HUES64 (cell line): Measurements from ENCODE around the gene FANCE.

Source experiments
- H3K27ac ChIP-seq: 2 replicates; pipeline ENCODE4 v1.7.0; 2013; ENCODE audit warnings: low read depth, low read length, inconsistent platforms
- H3K27me3 ChIP-seq: 2 replicates; pipeline ENCODE4 v1.6.1; 2013; ENCODE audit warnings: mild to moderate bottlenecking, low read length; ENCODE audit not compliant: insufficient read depth
- H3K36me3 ChIP-seq: 2 replicates; pipeline ENCODE4 v1.6.1; 2013; ENCODE audit warnings: mild to moderate bottlenecking, low read length; ENCODE audit not compliant: insufficient read depth
- H3K4me1 ChIP-seq: 2 replicates; pipeline ENCODE4 v1.6.1; 2013; ENCODE audit warnings: mild to moderate bottlenecking, low read length, moderate library complexity; ENCODE audit not compliant: insufficient read depth
- H3K4me3 ChIP-seq: 2 replicates; pipeline ENCODE4 v1.5.1; 2013; ENCODE audit warnings: mild to moderate bottlenecking, low read length, moderate library complexity
- H3K9ac ChIP-seq: 2 replicates; pipeline ENCODE4 v1.6.1; 2013; ENCODE audit warnings: mild to moderate bottlenecking, low read depth, low read length
- H3K9me3 ChIP-seq: 2 replicates; pipeline ENCODE4 v1.6.1; 2013; ENCODE audit warnings: low read depth, low read length; ENCODE audit not compliant: insufficient read depth
- WGBS: fragments of 150-250, 120-280 bp; methylation state at CpG from one replicate; pipeline ENCODE4 v1.1.7; 2013; ENCODE audit warnings: missing lambda C conversion rate; 5-methylcytosine and 5-hydroxymethylcytosine counted together

FANCE gene

DNA sequence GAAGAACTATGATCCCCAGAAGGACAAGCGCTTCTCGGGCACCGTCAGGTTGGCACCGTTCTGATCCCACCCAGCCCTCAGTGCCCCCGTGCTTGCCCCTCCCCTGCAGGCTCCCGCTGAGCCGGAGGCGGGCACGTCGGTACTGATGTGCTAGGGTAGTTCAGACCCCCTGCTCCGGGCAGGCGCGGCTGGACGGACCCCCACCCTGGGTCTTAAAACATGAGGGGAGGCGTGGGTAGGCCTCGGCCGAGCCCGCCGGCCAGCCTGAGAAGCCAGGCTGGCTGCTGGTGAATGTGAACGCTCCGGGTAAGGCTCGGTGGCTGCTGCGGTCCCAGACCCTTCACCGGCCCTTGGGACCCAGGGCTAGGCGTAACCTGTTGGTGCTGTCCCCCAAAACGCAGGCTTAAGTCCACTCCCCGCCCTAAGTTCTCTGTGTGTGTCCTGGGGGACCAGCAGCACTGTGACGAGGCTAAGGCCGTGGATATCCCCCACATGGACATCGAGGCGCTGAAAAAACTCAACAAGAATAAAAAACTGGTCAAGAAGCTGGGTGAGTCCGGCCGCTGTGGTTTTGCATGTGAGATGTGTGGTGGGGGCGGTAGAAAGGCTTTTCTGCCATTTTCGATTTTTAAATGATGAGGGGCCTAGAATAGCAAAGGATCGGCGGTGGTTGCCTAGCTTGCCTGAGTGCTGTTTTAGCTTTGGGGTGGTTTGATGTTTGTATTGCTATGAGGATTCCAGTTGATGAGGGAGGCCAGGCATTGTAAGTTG, 17.0 kb downstream of the FANCE start:
- H3K9me3 ChIP-seq = no peaks in the 10 kb centered on the region
- 1% methylated on average over 37 of the region's 37 CpGs for WGBS
- peak overlapping the region; percentile 85 for H3K4me3 ChIP-seq
- peaks cover 3% of the 10 kb centered on the region; the same call in 1 of the 2 replicates for H3K27me3 ChIP-seq
- peaks cover 4% of the 10 kb centered on the region; the same call in 1 of the 2 replicates for H3K4me1 ChIP-seq
- peaks cover 63% of the 10 kb centered on the region for H3K36me3 ChIP-seq
- H3K9ac ChIP-seq = peak overlapping the region; percentile 99
- H3K27ac ChIP-seq = peak overlapping the region; percentile 93

DNA sequence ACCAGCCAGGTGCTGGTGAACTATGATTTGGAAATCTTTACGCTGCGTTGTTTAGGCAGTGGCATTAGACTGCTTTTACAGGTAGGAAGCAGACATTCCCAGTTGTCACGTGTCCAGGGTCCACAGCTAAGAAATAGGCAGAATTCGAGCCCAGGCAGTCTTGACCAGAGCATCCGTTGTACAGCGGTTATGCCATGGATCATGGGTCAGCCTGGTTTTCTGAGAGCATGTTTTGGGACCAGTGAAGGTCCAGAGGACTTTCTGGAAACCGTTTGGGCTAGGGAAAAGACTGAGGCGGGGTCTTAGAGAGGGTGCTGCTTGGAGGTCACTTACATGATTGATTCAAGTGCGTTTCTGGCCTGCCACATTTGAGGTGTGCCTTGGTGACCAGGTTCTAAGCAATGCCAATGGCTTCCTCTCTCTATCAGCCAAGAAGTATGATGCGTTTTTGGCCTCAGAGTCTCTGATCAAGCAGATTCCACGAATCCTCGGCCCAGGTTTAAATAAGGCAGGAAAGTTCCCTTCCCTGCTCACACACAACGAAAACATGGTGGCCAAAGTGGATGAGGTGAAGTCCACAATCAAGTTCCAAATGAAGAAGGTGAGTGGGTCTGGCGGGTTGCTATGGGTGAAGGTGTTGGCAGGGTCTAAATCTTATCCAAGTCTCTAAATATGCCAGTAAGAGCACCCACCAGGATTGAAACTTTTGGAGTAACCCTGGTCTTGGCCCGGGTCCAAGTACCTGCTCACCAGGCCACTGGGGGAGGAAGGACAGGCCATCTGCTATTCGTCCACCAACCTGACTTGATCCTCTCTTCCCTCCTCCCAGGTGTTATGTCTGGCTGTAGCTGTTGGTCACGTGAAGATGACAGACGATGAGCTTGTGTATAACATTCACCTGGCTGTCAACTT, 17.9 kb downstream of the FANCE start:
- Histone ChIP-seq H3K36me3 (peaks cover 66% of the 10 kb centered on the region), H3K4me3 (peak overlapping the region; percentile 85), H3K4me1 (peaks cover 4% of the 10 kb centered on the region; the same call in 1 of the 2 replicates), H3K9me3 (no peaks in the 10 kb centered on the region), H3K27ac (peak overlapping the region; percentile 93; the same call in 1 of the 2 replicates), H3K9ac (peak overlapping the region; percentile 99), H3K27me3 (peaks cover 3% of the 10 kb centered on the region; the same call in 1 of the 2 replicates)
- WGBS = 34% methylated on average over 17 of the region's 18 CpGs

GRCh38 chr6:35470663-35471120, 18.6 kb downstream of the FANCE start:
- Histone ChIP-seq H3K27ac (peak overlapping the region; percentile 1; the same call in 1 of the 2 replicates), H3K4me1 (peaks cover 4% of the 10 kb centered on the region; the same call in 1 of the 2 replicates), H3K9me3 (no peaks in the 10 kb centered on the region), H3K9ac (peak overlapping the region; percentile 18), H3K4me3 (peak overlapping the region; percentile 85), H3K36me3 (peaks cover 67% of the 10 kb centered on the region), H3K27me3 (peaks cover 3% of the 10 kb centered on the region; the same call in 1 of the 2 replicates)
- WGBS = 84% methylated on average over 3 of the region's 3 CpGs

- peak overlapping the region; percentile 63; the same call in 1 of the 2 replicates for H3K27ac ChIP-seq
- peak overlapping the region; percentile 85; the same call in 1 of the 2 replicates for H3K4me3 ChIP-seq
- H3K4me1 ChIP-seq = peaks cover 4% of the 10 kb centered on the region; the same call in 1 of the 2 replicates
- 82% methylated on average over 8 of the region's 8 CpGs for WGBS
- H3K27me3 ChIP-seq = peaks cover 3% of the 10 kb centered on the region; the same call in 1 of the 2 replicates
- H3K9ac ChIP-seq = peak overlapping the region; percentile 43; the same call in 1 of the 2 replicates
- H3K36me3 ChIP-seq = peaks cover 62% of the 10 kb centered on the region
- no peaks in the 10 kb centered on the region for H3K9me3 ChIP-seq
Observed at GRCh38 chr6:35471836-35472345, 19.8 kb downstream of the FANCE start.

- Histone ChIP-seq H3K9me3 (no peaks in the 10 kb centered on the region), H3K27ac (peak overlapping the region; percentile 62; the same call in 1 of the 2 replicates), H3K9ac (no peak overlapping the region), H3K36me3 (peaks cover 65% of the 10 kb centered on the region), H3K27me3 (no peaks in the 10 kb centered on the region), H3K4me3 (no peak overlapping the region), H3K4me1 (peaks cover 4% of the 10 kb centered on the region; the same call in 1 of the 2 replicates)
- WGBS = 83% methylated on average over 9 of the region's 9 CpGs
Observed at GRCh38 chr6:35473075-35473849, 21.1 kb downstream of the FANCE start.

DNA sequence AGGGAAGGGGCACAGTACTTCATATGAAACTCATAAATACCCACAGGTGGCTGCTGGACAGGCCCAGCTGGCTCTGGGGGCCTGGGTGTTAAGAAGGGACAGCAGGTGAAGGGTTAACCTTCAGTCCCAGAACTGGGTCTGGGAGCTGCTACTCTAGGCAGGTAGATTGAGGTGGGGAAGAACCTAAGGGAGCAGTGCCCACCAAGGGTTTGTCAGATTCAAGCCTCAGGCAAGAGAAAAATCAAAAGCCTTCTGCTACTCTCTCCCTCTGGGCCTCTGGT, 21.7 kb downstream of the FANCE start:
- Histone ChIP-seq H3K36me3 (peaks cover 66% of the 10 kb centered on the region), H3K27ac (peak overlapping the region; percentile 43; the same call in 1 of the 2 replicates), H3K9ac (no peak overlapping the region)

GRCh38 chr6:35474131-35474941, 22.2 kb downstream of the FANCE start:
- Histone ChIP-seq H3K36me3 (peaks cover 63% of the 10 kb centered on the region), H3K4me3 (no peak overlapping the region), H3K4me1 (peaks cover 4% of the 10 kb centered on the region; the same call in 1 of the 2 replicates), H3K27ac (peak overlapping the region; percentile 43; the same call in 1 of the 2 replicates), H3K27me3 (no peaks in the 10 kb centered on the region), H3K9me3 (no peaks in the 10 kb centered on the region), H3K9ac (no peak overlapping the region)
- 84% methylated on average over 10 of the region's 14 CpGs for WGBS

More for the DNA sequence above, 21.7 kb downstream of the FANCE start:
- no peaks in the 10 kb centered on the region for H3K9me3 ChIP-seq
- no peak overlapping the region for H3K4me3 ChIP-seq
- no peaks in the 10 kb centered on the region for H3K27me3 ChIP-seq
- H3K4me1 ChIP-seq = peaks cover 4% of the 10 kb centered on the region; the same call in 1 of the 2 replicates

DNA sequence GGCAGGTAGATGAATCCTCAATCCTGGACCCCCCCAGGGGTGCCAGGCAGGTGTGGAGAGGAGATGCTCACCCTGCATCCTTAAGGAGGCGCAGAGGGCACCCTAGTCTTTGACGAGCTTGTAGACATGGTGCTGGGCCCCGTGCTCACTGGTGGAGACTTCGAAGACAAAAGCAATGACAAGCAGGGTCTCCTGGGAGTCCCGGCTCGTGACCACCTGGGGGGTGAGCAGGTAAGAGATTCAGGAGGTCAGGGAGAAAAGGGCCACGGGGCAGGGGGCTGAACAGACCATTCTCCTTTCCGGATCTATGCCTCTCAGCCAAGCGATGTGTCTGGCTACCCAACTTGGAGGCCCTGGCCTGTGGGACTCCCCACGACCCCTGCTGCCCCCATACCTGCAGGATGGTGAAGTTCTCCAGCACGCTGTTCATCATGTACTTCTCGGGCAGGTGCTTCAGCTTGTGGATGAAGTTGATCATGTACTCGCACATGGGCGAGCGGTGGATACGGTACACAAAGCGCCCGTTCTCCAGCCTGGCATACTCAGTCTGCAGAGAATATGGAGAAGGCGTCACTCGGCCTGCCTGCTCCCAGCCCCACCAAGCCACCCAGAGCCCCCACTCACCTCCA, 22.9 kb downstream of the FANCE start:
- Histone ChIP-seq H3K27me3 (no peaks in the 10 kb centered on the region), H3K4me3 (no peak overlapping the region), H3K27ac (no peak overlapping the region), H3K9ac (no peak overlapping the region), H3K4me1 (peaks cover 4% of the 10 kb centered on the region; the same call in 1 of the 2 replicates), H3K9me3 (no peaks in the 10 kb centered on the region), H3K36me3 (peaks cover 60% of the 10 kb centered on the region)
- WGBS = 92% methylated on average over 20 of the region's 20 CpGs

DNA sequence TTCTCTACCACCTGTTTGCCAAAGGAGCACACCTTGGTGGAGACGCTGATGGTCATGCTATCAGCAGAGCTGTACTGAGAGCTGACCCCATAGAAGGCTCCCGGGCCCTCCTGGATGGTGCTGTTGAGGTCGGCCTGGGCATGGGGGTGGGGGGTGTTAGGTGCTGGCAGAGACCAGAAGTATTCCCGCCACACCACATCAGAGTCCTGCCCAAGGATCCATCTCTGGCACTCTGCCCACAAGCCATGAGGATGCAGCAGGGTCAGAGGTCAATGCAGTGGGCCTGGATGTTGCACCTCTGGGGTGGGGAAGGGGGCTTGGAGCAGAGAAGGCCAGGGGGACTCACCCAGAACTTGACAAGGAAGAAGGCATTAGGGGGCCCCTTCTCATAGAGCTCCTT, 23.4 kb downstream of the FANCE start:
- Histone ChIP-seq H3K36me3 (peaks cover 54% of the 10 kb centered on the region), H3K4me1 (peaks cover 4% of the 10 kb centered on the region; the same call in 1 of the 2 replicates), H3K4me3 (no peak overlapping the region), H3K9me3 (no peaks in the 10 kb centered on the region), H3K9ac (no peak overlapping the region), H3K27me3 (no peaks in the 10 kb centered on the region), H3K27ac (no peak overlapping the region)
- 98% methylated on average over 4 of the region's 4 CpGs for WGBS
